Measurements from ENCODE around the gene GABRA1.

The GABRA1 gene

DNA sequence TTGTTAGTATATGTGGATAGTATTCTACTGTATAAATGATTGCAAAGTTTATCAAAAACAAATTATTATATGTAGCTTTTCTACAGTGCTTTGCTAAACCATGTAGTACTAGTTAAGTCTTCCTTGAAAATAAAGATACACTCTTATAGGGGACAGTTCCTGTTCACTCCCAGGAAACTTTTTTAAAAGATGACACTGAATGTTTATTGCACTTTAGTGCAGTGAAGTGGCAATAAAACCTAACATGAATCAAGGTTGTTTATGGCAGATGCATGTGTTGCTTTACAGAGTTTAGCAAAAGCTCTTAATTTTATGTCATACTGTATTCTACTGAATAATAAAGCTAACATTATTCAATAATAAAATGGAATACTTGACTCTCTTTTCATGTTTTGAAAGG lies 51.7 kb downstream of the GABRA1 start:
- no peaks in the 10 kb centered on the region for H3K27me3 ChIP-seq (ENCODE audit: insufficient read depth, low read length)
- H3K9me3 ChIP-seq (ENCODE audit: low read length): no peaks in the 10 kb centered on the region
- no peaks in the 10 kb centered on the region for H3K36me3 ChIP-seq (ENCODE audit: insufficient read depth, low read length)
- no peak overlapping the region for H3K4me3 ChIP-seq (ENCODE audit: low read length)
- no peak overlapping the region for H2AFZ ChIP-seq (ENCODE audit: low read depth, low read length)
- no peaks in the 10 kb centered on the region for H3K4me1 ChIP-seq (ENCODE audit: insufficient read depth, low read length)

- Histone ChIP-seq H3K9me3 (ENCODE audit: low read length) (no peaks in the 10 kb centered on the region), H2AFZ (ENCODE audit: low read depth, low read length) (no peak overlapping the region), H3K4me3 (ENCODE audit: low read length) (no peak overlapping the region), H3K4me1 (ENCODE audit: insufficient read depth, low read length) (no peaks in the 10 kb centered on the region), H3K36me3 (ENCODE audit: insufficient read depth, low read length) (no peaks in the 10 kb centered on the region), H3K27me3 (ENCODE audit: insufficient read depth, low read length) (no peaks in the 10 kb centered on the region)
Measured at GRCh38 chr5:161900981-161901380, 53.1 kb downstream of the GABRA1 start.

GRCh38 chr5:161921781-161922180 lies 73.9 kb downstream of the GABRA1 start:
- Histone ChIP-seq H3K4me1 (ENCODE audit: insufficient read depth, low read length) (no peaks in the 10 kb centered on the region), H3K36me3 (ENCODE audit: insufficient read depth, low read length) (no peaks in the 10 kb centered on the region), H2AFZ (ENCODE audit: low read depth, low read length) (no peak overlapping the region), H3K9me3 (ENCODE audit: low read length) (no peaks in the 10 kb centered on the region), H3K27me3 (ENCODE audit: insufficient read depth, low read length) (no peaks in the 10 kb centered on the region), H3K4me3 (ENCODE audit: low read length) (no peak overlapping the region)

- Histone ChIP-seq H2AFZ (ENCODE audit: low read depth, low read length) (no peak overlapping the region), H3K27me3 (ENCODE audit: insufficient read depth, low read length) (no peaks in the 10 kb centered on the region), H3K4me1 (ENCODE audit: insufficient read depth, low read length) (no peaks in the 10 kb centered on the region), H3K36me3 (ENCODE audit: insufficient read depth, low read length) (no peaks in the 10 kb centered on the region), H3K4me3 (ENCODE audit: low read length) (no peak overlapping the region), H3K9me3 (ENCODE audit: low read length) (no peaks in the 10 kb centered on the region)
Measured at GRCh38 chr5:161924270-161924669, 76.3 kb downstream of the GABRA1 start.

GRCh38 chr5:161925960-161926359 lies 78.0 kb downstream of the GABRA1 start:
- Histone ChIP-seq H3K27me3 (ENCODE audit: insufficient read depth, low read length) (no peaks in the 10 kb centered on the region), H3K4me1 (ENCODE audit: insufficient read depth, low read length) (no peaks in the 10 kb centered on the region), H2AFZ (ENCODE audit: low read depth, low read length) (no peak overlapping the region), H3K9me3 (ENCODE audit: low read length) (no peaks in the 10 kb centered on the region), H3K4me3 (ENCODE audit: low read length) (no peak overlapping the region), H3K36me3 (ENCODE audit: insufficient read depth, low read length) (no peaks in the 10 kb centered on the region)

GRCh38 chr5:161934486-161934885 lies 86.6 kb downstream of the GABRA1 start:
- H3K36me3 ChIP-seq (ENCODE audit: insufficient read depth, low read length): no peaks in the 10 kb centered on the region
- no peaks in the 10 kb centered on the region for H3K9me3 ChIP-seq (ENCODE audit: low read length)
- no peak overlapping the region for H3K4me3 ChIP-seq (ENCODE audit: low read length)
- no peaks in the 10 kb centered on the region for H3K4me1 ChIP-seq (ENCODE audit: insufficient read depth, low read length)
- H3K27me3 ChIP-seq (ENCODE audit: insufficient read depth, low read length): no peaks in the 10 kb centered on the region
- no peak overlapping the region for H2AFZ ChIP-seq (ENCODE audit: low read depth, low read length)

- Histone ChIP-seq H2AFZ (ENCODE audit: low read depth, low read length) (no peak overlapping the region), H3K4me3 (ENCODE audit: low read length) (no peak overlapping the region), H3K4me1 (ENCODE audit: insufficient read depth, low read length) (no peaks in the 10 kb centered on the region), H3K27me3 (ENCODE audit: insufficient read depth, low read length) (no peaks in the 10 kb centered on the region), H3K36me3 (ENCODE audit: insufficient read depth, low read length) (no peaks in the 10 kb centered on the region), H3K9me3 (ENCODE audit: low read length) (no peaks in the 10 kb centered on the region)
Measured at GRCh38 chr5:161944974-161945373, 97.1 kb downstream of the GABRA1 start.

GRCh38 chr5:161946911-161947310 lies 99.0 kb downstream of the GABRA1 start:
- no peaks in the 10 kb centered on the region for H3K4me1 ChIP-seq (ENCODE audit: insufficient read depth, low read length)
- no peak overlapping the region for H3K4me3 ChIP-seq (ENCODE audit: low read length)
- no peaks in the 10 kb centered on the region for H3K36me3 ChIP-seq (ENCODE audit: insufficient read depth, low read length)
- no peaks in the 10 kb centered on the region for H3K27me3 ChIP-seq (ENCODE audit: insufficient read depth, low read length)
- no peak overlapping the region for H2AFZ ChIP-seq (ENCODE audit: low read depth, low read length)
- H3K9me3 ChIP-seq (ENCODE audit: low read length): no peaks in the 10 kb centered on the region

All from neuron (in vitro differentiated cells).